Chondrocyte (in vitro differentiated cells): Measurements from ENCODE around the gene LMNB1. TPM values are rescaled to one million over a fixed set of nuclear protein-coding genes. Genes with fewer than 3 reads are reported as not detected.
A peak's percentile ranks its signal among the peaks of the same experiment; 100 is the strongest.
"Not testable (repeated sequence)": the region's sequence is repeated elsewhere in the genome, so short reads cannot be mapped to it uniquely, and the experiment has no call there.

ENCODE experiments used
- DNase-seq: peaks from one replicate; pipeline ENCODE4 v3.0.0; 2021; ENCODE audit warnings: mixed read lengths, low spot score
- H3K27ac Mint-ChIP-seq: one replicate; pipeline ENCODE4 v1.8.0; 2021; ENCODE audit warnings: mild to moderate bottlenecking, moderate library complexity, mixed read lengths; ENCODE audit not compliant: unreplicated experiment
- H3K27me3 Mint-ChIP-seq: 2 replicates; pipeline ENCODE4 v1.8.0; 2021; ENCODE audit warnings: low read depth, mixed read lengths
- H3K36me3 Mint-ChIP-seq: 2 replicates; pipeline ENCODE4 v1.8.0; 2021; ENCODE audit warnings: low read depth, mixed read lengths
- H3K4me1 Mint-ChIP-seq: 2 replicates; pipeline ENCODE4 v1.8.0; 2021; ENCODE audit warnings: low read depth, mild to moderate bottlenecking, mixed read lengths
- H3K4me3 Mint-ChIP-seq: one replicate; pipeline ENCODE4 v1.8.0; 2021; ENCODE audit warnings: mild to moderate bottlenecking, moderate library complexity, mixed read lengths; ENCODE audit not compliant: unreplicated experiment
- H3K9me3 Mint-ChIP-seq: 2 replicates; pipeline ENCODE4 v1.8.0; 2021; ENCODE audit warnings: low read depth, mixed read lengths
- CTCF ChIP-seq: fragments of 200-600 bp; sonication (generic); IDR thresholded peaks from 2 replicates; pipeline ENCODE4 v1.5.0; 2021; ENCODE audit warnings: antibody characterized with exemption, mild to moderate bottlenecking, moderate library complexity
- total RNA-seq: library from RNA; stranded (reverse); gene quantifications from 3 replicates; pipeline ENCODE4 v1.2.1, GENCODE V29; 2021

LMNB1 gene
- total RNA-seq, 1 donor from 2014 or later, result 14.2 TPM

GRCh38 chr5:126793097-126793496, 16.2 kb downstream of the LMNB1 start:
- no peak overlapping the region for H3K27ac Mint-ChIP-seq

GRCh38 chr5:126793648-126794047, 16.7 kb downstream of the LMNB1 start:
- not testable (repeated sequence) for H3K36me3 Mint-ChIP-seq, H3K4me1 Mint-ChIP-seq, H3K27me3 Mint-ChIP-seq, H3K9me3 Mint-ChIP-seq, H3K4me3 Mint-ChIP-seq, DNase-seq, H3K27ac Mint-ChIP-seq

More at GRCh38 chr5:126793097-126793496, 16.2 kb downstream of the LMNB1 start:
- Mint-ChIP-seq H3K4me1 (peaks cover 3% of the 10 kb centered on the region), H3K36me3 (no peaks in the 10 kb centered on the region), H3K27me3 (no peaks in the 10 kb centered on the region), H3K9me3 (no peaks in the 10 kb centered on the region), H3K4me3 (no peak overlapping the region)
- TF ChIP-seq CTCF, result no peak
- no peak for DNase-seq

GRCh38 chr5:126794157-126794828, 17.4 kb downstream of the LMNB1 start:
- no peaks in the 10 kb centered on the region for H3K27me3 Mint-ChIP-seq
- no peak for TF ChIP-seq CTCF
- H3K4me3 Mint-ChIP-seq, result no peak overlapping the region
- no peaks in the 10 kb centered on the region for H3K4me1 Mint-ChIP-seq
- no peak for DNase-seq
- H3K9me3 Mint-ChIP-seq, result no peaks in the 10 kb centered on the region
- H3K36me3 Mint-ChIP-seq, result no peaks in the 10 kb centered on the region
- no peak overlapping the region for H3K27ac Mint-ChIP-seq

GRCh38 chr5:126799780-126800179, 22.8 kb downstream of the LMNB1 start:
- no peak overlapping the region for H3K4me3 Mint-ChIP-seq
- no peaks in the 10 kb centered on the region for H3K9me3 Mint-ChIP-seq
- no peak for DNase-seq
- H3K27ac Mint-ChIP-seq, result no peak overlapping the region
- H3K36me3 Mint-ChIP-seq, result no peaks in the 10 kb centered on the region
- no peak for TF ChIP-seq CTCF
- H3K27me3 Mint-ChIP-seq, result no peaks in the 10 kb centered on the region
- H3K4me1 Mint-ChIP-seq, result peaks cover 9% of the 10 kb centered on the region

- H3K4me1 Mint-ChIP-seq, result peaks cover 17% of the 10 kb centered on the region
- H3K9me3 Mint-ChIP-seq, result no peaks in the 10 kb centered on the region
- H3K27ac Mint-ChIP-seq, result peak overlapping the region; percentile 36
- no peak for DNase-seq
- H3K27me3 Mint-ChIP-seq, result no peaks in the 10 kb centered on the region
- H3K4me3 Mint-ChIP-seq, result no peak overlapping the region
- H3K36me3 Mint-ChIP-seq, result peaks cover 3% of the 10 kb centered on the region
- TF ChIP-seq CTCF, result no peak
These were observed 24.4 kb downstream of the LMNB1 start for GRCh38 chr5:126801174-126801991.
